ENCODE results near the gene LUC7L3. TPM values are rescaled to one million over a fixed set of nuclear protein-coding genes. Genes with fewer than 3 reads are reported as not detected.

LUC7L3 gene
- total and polyA plus RNA-seq, 2 donors (not counting 3 experiments of a cell fraction or from before 2014, with no cell fraction given): 70.9 to 113 TPM

GRCh38 chr17:50728881-50729765, 9.7 kb downstream of the LUC7L3 start:
- TF ChIP-seq POLR2AphosphoS5 (IDR thresholded peaks at IDR 0.05; ENCODE audit: insufficient read depth, low read depth, low read length) (no peak), FOS (IDR thresholded peaks at IDR 0.05; ENCODE audit: borderline replicate concordance, insufficient read depth, low read length) (no peak), MAX (IDR thresholded peaks at IDR 0.05; ENCODE audit: insufficient read depth, insufficient read length) (no peak), MYC (IDR thresholded peaks at IDR 0.05; ENCODE audit: low read depth, low read length) (no peak), JUN (IDR thresholded peaks at IDR 0.05; ENCODE audit: borderline replicate concordance, insufficient read depth, insufficient read length, low read depth) (no peak), EZH2 (IDR thresholded peaks at IDR 0.05; ENCODE audit: borderline replicate concordance, low read depth, low read length, severe bottlenecking) (no peak)
- H3K4me3 ChIP-seq (replicated peaks in 1 of 3; ENCODE audit: insufficient read depth in 1 of 3, low read depth in 1 of 3, low read length in 3 of 3): no peak overlapping the region
- H3K9me3 ChIP-seq (replicated peaks; ENCODE audit: control insufficient read depth, insufficient read depth, low read length): no peaks in the 10 kb centered on the region
- peaks cover 16% of the 10 kb centered on the region for H4K20me1 ChIP-seq (replicated peaks; ENCODE audit: control insufficient read depth, extremely low read depth, insufficient read depth, low read length)
- H2AFZ ChIP-seq (ENCODE audit: low read depth, low read length): no peak overlapping the region
- H3K27me3 ChIP-seq (ENCODE audit: control insufficient read depth in 2 of 2, insufficient read depth in 2 of 2, low read length in 2 of 2): no peaks in the 10 kb centered on the region
- H3K79me2 ChIP-seq (ENCODE audit: control insufficient read depth, insufficient read depth, low read length): peaks cover 98% of the 10 kb centered on the region
- H3K36me3 ChIP-seq (ENCODE audit: control insufficient read depth in 2 of 2, extremely low read depth in 1 of 2, insufficient read depth in 2 of 2, low read length in 2 of 2): no peaks in the 10 kb centered on the region
- H3K27ac ChIP-seq (ENCODE audit: insufficient read depth, low read depth, low read length): no peak overlapping the region
- ChIA-PET CTCF (interaction anchor here (1.2 to 2.1 kb wide), 2 partner anchors 16 to 20 kb away, joined by 3 to 5 read pairs; no protein-coding TSS in a partner anchor), POLR2A (no interaction called here)
- no TSS peak for BruUV-seq (replicated peaks)
- H3K4me2 ChIP-seq (ENCODE audit: insufficient read depth, low read length): no peak overlapping the region
- H3K9me1 ChIP-seq (replicated peaks; ENCODE audit: control insufficient read depth, extremely low read depth, insufficient read depth, low read length): no peaks in the 10 kb centered on the region
- H3K9ac ChIP-seq (replicated peaks; ENCODE audit: extremely low read depth, insufficient read depth, low read length): no peak overlapping the region
- no peaks in the 10 kb centered on the region for H3K4me1 ChIP-seq (ENCODE audit: control insufficient read depth, extremely low read depth, insufficient read depth, low read length)
- FAIRE-seq (no peak), DNase-seq (ENCODE audit: low read depth, low spot score) (no peak)
- intact Hi-C loops (cut with micrococcal nuclease): no loop called here
- dilution Hi-C loops (cut with MboI; ENCODE audit: extremely low pct_ligation_motif_present, low sequenced_read_pairs): no loop called here
